ENCODE data around the gene CYP2W1.
"Not testable (repeated sequence)": the region's sequence is repeated elsewhere in the genome, so short reads cannot be mapped to it uniquely, and the experiment has no call there.

Gene CYP2W1, protein sequence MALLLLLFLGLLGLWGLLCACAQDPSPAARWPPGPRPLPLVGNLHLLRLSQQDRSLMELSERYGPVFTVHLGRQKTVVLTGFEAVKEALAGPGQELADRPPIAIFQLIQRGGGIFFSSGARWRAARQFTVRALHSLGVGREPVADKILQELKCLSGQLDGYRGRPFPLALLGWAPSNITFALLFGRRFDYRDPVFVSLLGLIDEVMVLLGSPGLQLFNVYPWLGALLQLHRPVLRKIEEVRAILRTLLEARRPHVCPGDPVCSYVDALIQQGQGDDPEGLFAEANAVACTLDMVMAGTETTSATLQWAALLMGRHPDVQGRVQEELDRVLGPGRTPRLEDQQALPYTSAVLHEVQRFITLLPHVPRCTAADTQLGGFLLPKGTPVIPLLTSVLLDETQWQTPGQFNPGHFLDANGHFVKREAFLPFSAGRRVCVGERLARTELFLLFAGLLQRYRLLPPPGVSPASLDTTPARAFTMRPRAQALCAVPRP

DNA sequence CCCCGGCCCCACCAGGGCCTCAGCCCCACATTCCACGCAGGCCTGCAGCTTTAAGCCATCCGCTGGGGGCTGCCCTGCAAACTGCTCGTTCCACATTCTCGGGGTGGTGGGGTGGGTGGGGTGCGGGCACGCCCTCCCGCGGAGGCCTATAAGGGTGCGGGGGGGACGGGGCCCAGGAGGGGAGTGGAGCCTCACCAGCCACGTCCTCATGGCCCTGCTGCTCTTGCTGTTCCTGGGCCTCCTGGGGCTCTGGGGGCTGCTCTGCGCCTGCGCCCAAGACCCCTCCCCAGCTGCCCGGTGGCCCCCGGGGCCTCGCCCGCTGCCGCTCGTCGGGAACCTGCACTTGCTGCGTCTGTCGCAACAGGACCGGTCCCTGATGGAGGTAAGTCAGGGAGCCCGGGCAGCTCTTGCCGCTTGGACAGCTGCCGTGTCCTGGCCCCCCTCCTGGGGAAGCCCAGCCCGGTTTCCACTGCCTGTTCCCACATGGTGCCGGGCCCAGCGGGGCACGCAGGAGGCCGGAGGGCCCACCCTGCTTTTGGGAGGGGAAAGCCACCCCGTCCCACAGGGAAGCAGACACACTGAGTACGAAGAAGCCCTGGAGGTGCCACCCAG lies at the start of gene CYP2W1:
Gene CYP2W1 (plus strand): TSS at position 178 of the 612 bp plus-strand sequence. CDS start 31 bp downstream, at position 209.
- DNase-seq (ENCODE audit: low spot score): no peak

DNA sequence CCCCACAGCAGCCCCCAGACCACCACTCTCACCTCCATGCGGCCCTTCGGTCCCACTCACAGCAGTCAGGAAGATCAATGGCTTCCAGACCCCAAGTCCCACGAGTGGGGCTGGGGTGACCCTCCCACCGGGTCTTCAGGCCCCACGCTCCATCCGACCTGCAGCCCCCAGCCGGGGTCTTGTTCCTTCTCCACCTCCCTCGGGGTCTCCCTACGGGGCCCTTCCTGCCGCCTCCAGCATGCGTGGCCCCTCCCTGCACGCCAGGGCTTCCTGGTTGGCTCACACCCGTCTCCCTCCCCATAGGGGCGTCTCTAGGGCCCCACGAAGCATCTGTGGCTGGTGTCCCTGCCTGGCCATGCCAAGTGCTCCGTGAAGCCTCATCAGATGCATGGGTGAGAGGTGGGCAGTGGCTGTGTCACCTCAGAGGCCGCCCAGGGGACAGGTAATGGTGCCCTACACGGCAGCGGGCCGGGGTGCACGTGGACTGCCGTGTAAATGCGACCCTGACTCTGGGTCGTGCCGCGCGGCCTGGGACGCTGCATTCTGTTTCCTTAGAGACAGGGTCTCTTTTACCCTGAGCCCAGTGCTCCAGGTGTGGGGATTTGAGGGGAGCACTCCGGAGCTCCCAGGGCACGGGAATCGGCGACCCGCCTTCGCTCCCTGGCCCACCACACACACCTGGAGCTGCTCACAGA lies 48.4 kb upstream of the CYP2W1 start:
- DNase-seq (ENCODE audit: low spot score): no peak

DNA sequence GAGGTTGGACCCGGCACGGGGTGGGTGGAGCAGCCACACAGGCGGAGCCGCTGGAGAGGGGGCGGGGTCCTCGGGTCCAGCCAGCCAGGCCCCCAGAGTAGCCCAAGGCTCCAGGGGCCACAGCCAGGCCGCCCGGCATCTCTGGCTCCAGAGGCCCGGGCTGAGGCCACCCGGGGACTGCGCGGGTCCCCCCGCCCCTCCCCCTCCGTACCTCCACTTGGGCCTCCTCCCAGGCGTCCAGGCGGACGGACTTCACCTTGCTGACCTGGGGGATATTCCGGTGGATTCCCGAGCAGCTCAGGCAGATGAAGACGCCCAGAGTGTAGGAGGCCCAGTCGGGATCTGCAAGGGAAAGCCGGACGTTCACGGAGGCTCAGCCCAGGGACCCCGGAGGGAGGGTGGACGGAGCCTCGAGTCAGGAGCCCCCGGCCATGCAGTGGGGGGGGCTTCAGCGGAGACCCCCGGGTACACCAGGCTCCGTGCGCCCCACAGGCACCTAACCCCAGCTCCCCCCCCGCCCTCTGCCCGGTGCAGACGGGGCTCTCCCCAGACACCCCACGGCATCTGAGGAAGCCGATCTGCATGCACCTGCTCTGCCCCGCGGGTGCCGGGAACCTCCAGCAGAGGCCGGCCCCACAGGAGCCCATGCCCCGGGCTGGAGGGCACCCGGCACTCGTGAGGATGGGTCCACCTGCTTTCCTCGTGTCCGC lies 47.7 kb upstream of the CYP2W1 start:
- no peak for DNase-seq (ENCODE audit: low spot score)

DNA sequence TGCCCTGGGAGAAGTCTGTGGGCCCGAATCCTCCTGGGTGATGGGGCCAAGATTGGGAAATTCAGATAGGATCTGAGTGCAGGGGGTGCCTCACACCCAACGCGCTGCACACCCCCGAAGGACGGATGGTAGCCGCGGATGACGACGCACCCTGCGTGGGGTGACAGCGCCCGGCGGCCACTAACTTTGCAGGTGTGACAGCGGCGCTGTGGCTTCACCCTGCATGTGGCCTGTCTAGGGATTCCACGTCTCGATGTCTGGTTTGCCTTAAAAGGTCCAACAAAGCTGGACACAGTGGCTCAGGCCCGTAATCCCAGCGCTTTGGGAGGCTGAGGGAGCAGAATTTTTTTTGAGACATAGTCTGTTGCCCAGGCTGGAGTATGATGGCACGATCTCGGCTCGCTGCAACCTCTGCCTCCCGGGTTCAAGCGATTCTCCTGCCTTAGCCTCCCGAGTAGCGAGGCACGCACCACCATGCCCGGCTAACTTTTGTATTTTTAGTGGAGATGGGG lies 47.1 kb upstream of the CYP2W1 start:
- no peak for DNase-seq (ENCODE audit: low spot score)

DNA sequence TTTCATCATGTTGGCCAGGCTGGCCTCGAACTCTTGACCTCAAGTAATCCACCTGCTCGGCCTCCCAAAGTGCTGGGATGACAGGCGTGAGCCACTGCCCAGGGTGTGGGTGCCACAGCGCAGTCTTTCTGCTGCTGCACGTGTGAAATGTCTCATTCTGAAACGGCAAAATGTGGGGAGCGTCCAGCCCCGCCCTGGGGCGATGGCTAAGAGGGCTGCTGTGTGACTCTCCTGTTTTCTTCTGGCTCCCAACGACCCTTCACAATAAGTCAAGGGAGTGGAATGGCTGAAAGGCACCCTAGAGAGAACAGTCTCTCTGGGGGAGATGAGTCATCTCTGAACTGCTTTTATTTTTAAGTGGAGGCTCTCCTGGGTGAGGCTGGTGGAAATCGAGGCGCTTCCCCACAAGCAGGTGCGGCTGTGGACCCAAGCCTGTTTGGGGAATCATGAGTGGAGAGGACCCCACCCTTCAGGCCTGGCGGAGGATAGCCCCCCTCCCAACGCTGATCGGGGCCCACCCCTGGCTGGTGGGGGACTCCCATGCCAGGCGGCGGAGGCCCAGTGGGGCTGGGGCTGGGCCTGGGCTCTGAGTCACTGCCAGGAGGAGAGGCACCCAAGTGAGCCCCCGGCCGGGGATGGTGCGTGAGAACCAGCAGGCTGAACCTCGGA lies 46.5 kb upstream of the CYP2W1 start:
- no peak for DNase-seq (ENCODE audit: low spot score)

DNA sequence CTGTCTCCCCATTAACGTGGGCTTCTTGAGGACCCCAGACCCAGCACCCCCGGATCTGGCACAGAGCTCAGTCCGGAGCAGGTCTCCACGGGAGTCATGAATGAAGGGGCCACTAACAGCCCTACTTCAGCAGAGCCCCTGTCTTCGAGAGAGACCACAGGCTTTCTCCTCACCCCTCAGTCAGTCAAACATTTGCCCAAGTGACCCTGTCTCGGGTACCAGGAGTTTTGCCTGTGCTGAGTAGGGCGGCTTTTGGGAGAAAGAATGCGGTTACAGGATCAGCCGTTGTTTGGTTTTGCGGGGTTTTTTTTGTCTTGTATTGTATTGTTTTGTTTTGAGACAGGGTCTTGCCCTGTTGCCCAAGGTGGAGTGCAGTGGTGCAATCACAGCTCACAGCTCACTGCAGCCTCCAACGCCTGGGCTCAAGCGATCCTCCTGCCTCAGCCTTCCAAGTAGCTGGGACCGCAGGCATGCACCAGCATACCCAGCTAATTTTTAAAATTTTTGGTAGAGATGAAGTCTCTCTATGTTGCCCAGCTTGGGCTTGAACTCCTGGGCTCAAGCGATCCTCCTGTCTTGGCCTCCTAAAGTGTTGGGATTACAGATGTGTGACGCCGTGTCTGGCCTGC lies 45.0 kb upstream of the CYP2W1 start:
- no peak for DNase-seq (ENCODE audit: low spot score)

DNA sequence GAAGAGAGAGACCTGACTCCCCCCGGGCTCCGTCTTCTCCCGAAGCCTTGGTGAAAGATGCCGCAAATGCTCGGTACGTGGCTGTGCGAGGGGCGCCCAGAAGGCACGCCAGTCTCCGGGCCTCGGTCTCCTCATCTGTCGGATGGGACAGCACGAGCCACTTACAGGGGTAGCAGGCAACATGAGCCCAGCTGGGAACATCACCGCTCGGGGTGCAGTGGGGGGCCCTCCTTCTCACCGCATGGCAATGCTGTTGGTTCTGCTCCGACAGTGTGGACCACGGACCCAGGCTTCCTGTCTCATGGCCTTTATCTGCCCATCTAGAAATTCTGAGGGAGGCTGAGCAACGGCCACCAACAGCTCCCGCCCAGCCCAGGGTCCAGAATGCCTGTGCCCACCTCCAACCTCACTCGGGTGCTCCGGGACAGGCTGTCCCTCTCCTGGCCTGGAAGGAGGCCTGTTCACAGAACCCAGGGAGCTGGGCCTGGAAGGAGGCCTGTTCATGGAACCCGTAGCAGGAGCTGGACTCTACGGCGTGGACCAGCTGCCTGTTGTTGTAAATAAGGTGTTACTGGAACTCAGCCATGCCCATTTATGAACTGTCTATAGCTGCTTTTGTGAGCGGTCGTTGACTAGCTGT lies 44.3 kb upstream of the CYP2W1 start:
- DNase-seq (ENCODE audit: low spot score): no peak

DNA sequence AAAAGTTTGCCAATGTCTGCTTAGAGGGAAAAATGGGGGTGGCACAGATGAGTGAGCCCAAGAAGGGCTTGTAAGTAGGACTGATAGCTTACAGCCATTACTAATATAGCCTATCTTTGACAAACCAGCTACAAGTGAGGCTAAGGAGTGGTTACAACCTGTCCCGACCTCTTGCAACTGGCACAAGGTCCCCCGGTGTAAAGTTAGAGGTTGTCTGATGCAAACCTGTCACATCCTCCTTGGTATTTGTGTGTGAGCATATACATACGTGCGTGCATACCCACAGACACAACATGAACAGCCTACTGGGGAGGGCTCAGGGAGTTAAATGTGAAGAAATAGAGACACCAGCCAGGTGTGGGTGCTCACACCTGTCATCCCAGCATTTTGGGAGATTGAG lies 43.1 kb upstream of the CYP2W1 start:
- DNase-seq (ENCODE audit: low spot score): no peak

DNA sequence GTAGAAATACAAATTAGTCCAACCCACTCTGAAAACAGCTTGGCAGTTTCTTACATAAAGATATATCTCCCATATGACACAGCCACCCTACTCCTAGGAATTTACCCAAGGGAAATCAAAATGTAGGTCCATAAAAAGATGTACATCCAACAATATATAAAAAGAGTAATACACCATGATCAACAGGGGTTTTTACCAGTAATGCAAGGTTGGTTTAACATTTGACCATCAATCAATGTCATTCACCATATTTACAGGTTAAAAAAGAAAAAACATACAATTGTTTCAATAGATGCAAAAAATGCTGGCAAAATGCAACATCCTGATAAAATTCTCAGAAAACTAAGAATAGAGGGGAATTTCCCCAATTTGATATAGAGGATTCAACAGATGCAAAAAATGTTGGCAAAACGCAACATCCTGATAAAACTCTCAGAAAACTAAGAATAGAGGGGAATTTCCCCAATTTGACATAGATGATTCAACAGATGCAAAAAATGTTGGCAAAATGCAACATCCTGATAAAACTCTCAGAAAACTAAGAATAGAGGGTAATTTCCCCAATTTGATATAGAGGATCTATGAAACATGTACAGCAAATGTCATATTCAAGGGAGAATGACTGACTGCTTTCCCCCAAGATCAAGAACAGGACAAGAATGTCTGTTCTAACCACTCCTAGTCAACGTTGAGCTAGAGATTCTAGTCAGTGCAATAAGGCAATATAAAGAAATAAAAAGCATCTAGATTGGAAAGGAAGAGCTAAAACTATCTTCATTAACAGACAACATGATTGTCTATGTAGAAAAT lies 42.2 kb upstream of the CYP2W1 start:
- DNase-seq (ENCODE audit: low spot score): no peak

DNA sequence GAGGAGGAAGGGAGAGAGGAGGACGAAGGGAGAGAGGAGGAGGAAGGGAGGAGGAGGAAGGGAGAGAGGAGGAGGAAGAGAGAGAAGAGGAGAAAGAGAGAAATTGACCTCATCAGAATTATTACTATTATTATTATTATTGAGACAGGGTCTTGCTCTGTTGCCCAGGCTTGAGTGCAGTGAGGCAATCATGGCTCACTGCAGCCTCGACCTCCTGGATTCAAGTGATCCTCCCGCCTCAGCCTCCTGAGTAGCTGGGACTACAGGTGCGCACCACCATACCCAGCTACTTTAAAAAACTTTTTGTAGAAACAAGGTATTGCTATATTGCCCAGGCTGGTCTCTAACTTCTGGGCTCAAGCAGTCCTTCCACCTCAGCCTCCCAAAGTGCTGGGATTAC lies 39.2 kb upstream of the CYP2W1 start:
- DNase-seq (ENCODE audit: low spot score): not testable (repeated sequence)

DNA sequence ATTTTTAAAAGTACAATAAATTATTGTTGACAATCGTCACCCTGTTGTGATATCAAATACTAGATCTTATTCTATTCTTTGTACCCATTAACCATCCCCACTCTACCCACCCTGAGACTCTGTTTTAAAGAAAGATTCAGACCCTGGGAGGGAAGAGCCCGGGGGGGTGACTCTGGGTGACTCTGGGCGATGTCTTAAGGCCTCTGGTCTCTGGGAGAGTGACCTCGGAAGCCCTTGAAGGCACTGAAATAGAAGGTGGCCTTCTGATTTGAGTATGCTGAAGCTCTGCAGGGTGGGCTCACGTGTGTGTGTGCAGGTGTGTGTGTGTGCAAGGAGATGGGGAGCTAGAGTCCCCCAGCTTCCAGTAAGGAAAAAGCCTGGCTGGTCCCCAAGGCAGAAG lies 38.2 kb upstream of the CYP2W1 start:
- no peak for DNase-seq (ENCODE audit: low spot score)

DNA sequence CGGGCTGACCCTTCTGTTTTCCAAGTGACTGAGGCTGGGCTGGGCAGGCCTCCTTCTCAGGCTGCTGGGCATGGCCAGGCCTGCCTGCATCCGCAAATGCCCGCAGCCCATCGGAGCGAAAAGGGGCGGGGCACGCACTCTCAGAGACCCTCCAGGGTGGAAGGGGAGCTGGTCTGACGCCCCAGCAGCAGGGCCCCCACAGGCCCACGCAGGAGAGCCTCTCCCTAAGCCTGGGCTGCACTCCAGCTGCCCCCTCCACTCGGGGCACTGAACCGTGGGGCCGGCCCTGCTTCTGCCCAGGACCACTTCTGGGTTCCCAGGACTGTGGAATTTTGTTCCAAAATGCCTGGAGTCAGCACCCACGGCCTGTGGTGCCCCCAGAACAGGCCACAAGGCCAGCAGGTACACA lies 37.8 kb upstream of the CYP2W1 start:
- DNase-seq (ENCODE audit: low spot score): no peak

DNA sequence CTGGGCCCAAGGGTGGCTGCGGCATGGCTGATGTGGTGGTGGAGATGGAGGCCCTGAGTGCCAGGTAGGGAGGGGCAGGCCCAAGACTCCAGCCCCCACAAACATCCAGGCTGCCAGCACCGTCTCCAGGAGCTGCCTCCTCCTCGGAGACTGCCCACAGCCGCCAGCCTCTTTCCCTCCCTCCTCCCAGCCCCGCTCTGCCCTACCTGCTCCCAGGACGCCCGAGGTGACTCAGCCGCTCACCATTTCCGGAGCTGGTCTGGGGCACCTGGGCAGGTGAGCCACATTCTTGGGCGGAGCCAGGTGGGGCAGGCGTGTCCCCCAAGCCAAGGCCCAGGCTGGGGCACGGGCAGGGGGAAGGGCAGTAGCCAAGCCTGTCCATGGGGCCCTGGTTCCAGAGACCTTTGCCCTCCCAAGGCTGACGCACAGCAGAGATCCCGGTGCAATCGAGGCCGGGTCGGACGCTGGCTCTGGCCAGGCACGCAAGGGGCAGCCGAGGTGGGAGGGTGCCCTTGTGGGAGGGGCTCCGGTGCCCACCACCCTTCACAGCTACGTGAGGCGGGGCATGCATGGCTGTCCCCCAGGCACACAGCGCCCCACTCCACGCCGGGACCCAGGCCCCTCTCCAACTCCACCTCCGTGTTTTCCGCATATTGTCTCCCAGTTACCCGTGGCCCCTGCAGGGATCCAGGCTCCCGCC lies 37.3 kb upstream of the CYP2W1 start:
- no peak for DNase-seq (ENCODE audit: low spot score)

DNA sequence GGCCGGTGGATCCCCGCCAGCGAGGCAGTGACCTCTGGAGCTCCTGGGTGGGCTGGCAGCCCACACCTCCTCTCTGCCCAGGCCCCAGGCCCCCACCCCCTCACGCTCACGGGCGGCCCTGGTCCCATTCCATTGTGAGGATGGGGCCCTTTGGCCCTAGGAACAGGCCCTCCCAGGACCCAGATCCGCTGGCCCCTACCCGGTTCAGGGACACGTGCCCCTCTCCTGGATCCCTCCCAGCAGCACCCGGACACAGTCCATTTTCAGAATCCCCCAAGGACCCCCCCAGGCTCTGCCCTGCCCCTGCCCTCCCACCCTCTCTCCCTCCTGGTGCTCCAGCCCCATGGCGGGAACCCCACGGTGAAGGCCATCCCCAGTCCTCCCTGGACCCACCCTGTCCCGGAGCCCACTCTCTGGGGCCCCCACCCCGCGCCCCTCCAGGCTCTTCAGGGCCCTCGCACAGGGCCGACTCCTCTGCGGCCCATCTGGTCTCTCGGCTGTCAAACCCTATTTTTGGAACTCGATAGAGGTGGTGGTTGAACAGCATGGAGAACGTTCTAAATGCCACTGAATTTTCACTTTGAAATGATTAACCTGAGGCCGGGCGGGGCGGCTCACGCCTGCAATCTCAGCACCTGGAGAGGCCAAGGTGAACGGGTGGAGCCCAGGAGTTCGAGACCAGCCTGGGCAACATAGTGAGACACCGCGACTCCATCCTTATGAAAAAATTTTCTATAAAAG lies 36.6 kb upstream of the CYP2W1 start:
- no peak for DNase-seq (ENCODE audit: low spot score)

DNA sequence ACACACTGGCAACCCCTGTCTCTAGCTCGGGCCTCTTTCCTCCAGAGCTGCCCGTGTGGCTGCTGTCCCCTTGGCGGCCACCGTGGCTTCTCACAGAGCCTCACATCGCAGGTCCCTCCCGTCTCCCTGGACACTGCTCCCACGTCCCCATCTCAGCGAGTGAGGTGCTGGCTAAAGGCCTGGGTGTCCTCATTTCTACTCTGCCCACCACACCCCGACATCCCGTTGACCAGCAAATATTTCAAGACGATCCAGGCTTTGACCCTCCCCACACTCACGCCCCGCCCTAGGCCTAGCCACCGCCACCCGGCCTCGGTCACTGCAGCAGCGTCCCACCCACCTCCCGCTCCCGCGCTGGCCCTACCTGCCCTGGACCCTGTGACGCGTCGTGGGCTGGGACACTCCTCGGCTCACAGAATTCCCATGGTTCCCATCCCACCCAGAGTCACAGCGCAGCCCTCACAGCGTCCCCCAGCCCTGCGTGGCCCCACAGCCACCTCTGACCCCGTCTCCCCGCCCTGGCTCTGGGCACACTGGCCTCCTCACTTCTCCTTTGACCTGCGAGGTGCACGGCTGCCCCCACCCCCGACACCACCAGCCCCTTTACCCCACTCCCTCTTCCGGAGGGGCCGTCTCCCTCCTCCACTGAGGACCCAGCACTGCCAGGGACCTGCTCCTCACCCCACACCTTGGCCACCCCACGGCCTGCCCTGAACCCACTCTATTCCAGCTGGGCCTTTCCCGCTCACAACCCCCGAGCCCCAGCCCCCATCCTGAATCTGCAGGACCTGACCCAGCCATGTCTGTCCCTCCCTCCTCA lies 35.4 kb upstream of the CYP2W1 start:
- DNase-seq (ENCODE audit: low spot score): no peak

DNA sequence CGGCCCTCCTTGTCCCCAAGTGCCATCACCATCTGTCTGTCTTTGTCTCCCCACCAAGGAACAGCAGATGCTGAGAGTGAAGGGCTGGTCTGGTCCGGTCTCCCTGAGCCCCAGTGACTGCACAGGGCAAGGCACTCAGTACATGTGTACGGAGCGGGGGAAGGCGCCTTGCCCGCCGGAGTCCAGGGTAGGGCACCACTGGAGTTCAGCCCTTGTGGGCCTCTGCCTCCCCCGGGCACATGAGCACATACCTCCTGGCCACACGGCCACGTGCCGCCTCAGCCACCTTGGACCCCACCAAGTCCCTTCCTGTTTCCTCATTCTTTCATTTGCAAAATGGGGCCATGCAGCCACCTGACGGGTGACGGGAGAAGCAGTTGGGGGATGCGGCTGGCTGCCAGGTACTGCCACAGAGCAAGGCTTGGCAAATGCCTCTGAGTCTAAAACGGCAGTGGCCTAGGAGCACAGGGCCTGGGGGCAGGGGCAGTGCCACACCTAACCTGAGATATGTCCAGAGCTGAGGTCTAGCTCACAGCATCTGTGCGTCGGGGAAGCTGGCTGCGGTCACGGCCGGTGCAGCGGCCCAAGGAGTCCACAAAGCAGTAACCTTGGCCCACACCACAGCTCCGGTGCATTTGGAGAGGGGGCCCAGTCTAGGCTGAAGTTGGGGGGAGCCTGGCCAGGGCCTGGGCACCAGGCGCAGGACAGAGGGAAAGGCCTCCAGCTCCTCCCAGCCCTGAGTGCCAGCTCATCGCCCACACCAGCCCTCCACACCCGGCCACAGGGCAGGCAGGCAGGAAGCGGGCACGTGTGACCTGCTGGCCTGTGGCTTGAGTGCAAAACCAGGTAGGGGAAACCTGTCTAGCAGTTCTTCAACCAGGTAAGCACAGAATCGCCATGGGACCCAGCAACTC lies 33.7 kb upstream of the CYP2W1 start:
- DNase-seq (ENCODE audit: low spot score): no peak

All from hematopoietic multipotent progenitor cell treated with erythropoietin and hydrocortisone succinate and interleukin-3 and kit ligand, for 15 days (in vitro differentiated cells).